HAP-1 (cell line): ENCODE measurements around the gene TTC9B.
A peak's percentile ranks its signal among the peaks of the same experiment; 100 is the strongest.

ENCODE experiments used
- DNase-seq, 2 experiments: peaks; one replicate each; pipeline ENCODE4 v3.0.0-alpha.2; 2016 to 2020; ENCODE audit warnings: low spot score in 2 of 2
- H3K27me3 ChIP-seq: fragments of 250-450 bp; sonication (Bioruptor Pico); 2 replicates; pipeline ENCODE4 v1.5.1; 2020; ENCODE audit warnings: low read depth, mild to moderate bottlenecking, moderate library complexity
- H3K36me3 ChIP-seq: fragments of 250-450 bp; sonication (Bioruptor Pico); replicated peaks from 2 replicates; pipeline ENCODE4 v1.5.1; 2020; ENCODE audit warnings: mild to moderate bottlenecking
- H3K4me1 ChIP-seq: fragments of 250-450 bp; sonication (Bioruptor Pico); 2 replicates; pipeline ENCODE4 v1.5.1; 2020; ENCODE audit warnings: mild to moderate bottlenecking
- H3K4me3 ChIP-seq: fragments of 250-450 bp; sonication (Bioruptor Pico); 2 replicates; pipeline ENCODE4 v1.5.1; 2020; ENCODE audit warnings: mild to moderate bottlenecking, moderate library complexity
- H3K9me3 ChIP-seq: fragments of 250-450 bp; sonication (Bioruptor Pico); 2 replicates; pipeline ENCODE4 v1.5.1; 2020; ENCODE audit warnings: mild to moderate bottlenecking, moderate library complexity
- in situ Hi-C: fragments of 300-500 bp; cut with MboI; formaldehyde crosslinking; loops from 3 replicates; pipeline ENCODE4 v1.14.3; 2020; ENCODE audit warnings: low sequenced_read_pairs, inconsistent platforms, mixed read lengths

Gene TTC9B

DNA sequence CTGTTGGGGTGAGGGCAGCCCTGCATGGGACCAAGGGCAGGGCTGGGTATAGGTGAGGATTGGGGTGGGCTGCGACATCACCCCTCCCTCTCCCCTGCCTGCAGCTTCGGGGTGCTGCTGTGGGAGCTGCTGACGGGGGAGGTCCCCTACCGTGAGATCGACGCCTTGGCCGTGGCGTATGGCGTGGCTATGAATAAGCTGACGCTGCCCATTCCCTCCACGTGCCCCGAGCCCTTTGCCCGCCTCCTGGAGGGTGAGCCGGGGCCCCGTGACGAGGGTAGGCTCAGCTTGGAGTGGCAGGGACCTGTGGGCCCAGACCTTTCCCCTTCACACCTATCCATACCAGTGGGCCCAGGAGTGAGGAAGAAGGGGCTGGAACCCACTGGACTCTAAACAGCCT, 13.8 kb downstream of the TTC9B start:
- Histone ChIP-seq H3K36me3 (no peaks in the 10 kb centered on the region), H3K4me1 (no peaks in the 10 kb centered on the region), H3K27me3 (no peaks in the 10 kb centered on the region), H3K4me3 (no peak overlapping the region), H3K9me3 (no peaks in the 10 kb centered on the region)
- no peak for DNase-seq
- in situ Hi-C loops, result no loop called here

DNA sequence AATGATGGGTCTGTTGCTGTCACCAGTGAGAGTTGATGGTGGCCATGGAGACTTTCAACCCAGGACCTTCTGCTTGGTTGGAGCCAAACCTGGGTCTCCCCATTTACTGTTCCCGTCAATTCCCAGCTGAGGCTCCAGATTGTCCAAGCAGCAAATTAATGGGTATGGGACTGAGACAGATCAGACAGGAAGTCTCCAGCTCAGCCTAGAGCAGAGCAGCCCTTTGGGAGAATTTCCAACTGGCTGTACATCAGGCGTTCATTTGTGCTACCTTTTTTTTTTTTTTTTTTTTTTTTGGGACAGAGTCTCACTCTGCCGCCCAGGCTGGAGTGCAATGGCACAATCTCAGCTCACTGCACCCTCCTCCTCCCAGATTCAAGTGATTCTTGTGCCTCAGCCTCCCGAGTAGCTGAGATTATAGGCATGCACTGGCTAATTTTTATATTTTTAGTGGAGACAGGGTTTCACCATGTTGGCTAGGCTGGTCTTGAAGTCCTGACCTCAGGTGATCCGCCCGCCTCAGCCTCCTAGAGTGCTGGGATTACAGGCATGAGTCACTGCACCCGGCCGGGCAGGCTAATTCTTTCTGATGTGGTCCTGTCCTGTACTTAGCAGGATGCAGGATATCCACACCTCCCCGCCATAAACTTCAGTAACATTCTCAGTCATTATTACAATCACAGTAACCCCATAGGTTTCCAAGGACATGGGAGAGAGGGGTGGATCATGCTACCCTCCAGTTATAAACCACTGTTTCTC, 17.7 kb downstream of the TTC9B start:
- H3K27me3 ChIP-seq, result no peaks in the 10 kb centered on the region
- DNase-seq, result no peak
- no peaks in the 10 kb centered on the region for H3K4me1 ChIP-seq
- no peaks in the 10 kb centered on the region for H3K36me3 ChIP-seq
- H3K4me3 ChIP-seq, result no peak overlapping the region
- in situ Hi-C loops, result no loop called here
- H3K9me3 ChIP-seq, result no peaks in the 10 kb centered on the region

DNA sequence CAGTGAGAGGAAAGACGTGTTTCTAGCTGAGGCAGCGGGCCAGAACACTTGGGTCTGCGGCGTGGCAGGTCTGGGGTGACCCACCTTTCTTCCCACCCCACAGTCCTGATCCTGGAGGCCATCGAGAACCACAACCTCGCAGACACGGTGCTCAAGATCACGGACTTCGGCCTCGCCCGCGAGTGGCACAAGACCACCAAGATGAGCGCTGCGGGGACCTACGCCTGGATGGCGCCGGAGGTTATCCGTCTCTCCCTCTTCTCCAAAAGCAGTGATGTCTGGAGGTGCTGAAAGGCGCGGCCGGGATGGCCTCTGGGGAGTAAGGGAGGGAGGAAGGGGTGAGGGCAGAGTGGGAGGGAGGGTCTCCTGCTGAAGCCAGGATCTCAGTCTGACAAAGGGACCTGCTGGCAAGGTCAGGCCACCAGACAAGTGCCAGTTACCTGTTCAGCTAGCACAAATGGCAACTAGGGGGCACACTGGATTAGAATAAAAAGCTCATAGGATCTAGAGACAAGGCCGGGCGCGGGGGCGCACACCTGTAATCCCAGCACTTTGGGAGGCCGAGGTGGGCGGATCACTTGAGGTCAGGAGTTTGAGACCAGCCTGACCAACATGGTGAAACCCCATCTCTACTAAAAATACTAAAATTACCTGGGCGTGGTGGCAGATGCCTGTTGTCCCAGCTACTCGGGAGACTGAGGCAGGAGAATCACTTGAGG, 19.8 kb downstream of the TTC9B start:
- Histone ChIP-seq H3K27me3 (no peaks in the 10 kb centered on the region), H3K4me1 (no peaks in the 10 kb centered on the region), H3K4me3 (no peak overlapping the region), H3K36me3 (no peaks in the 10 kb centered on the region), H3K9me3 (no peaks in the 10 kb centered on the region)
- DNase-seq, result no peak
- in situ Hi-C loops, result no loop called here

DNA sequence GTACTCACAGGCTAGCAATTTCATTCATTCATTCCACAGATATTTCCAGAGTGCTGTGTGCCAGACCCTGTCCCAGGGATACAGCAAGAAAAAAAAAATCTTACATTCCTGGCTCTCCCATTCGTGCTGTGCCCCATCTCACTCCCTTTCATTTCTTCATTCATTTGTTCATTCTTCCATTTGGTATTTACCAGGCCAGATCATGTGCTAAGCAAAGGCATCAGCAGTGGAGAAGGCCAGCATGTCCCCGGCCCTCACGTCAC, 24.7 kb downstream of the TTC9B start:
- Histone ChIP-seq H3K4me1 (peaks cover 2% of the 10 kb centered on the region; the same call in 1 of the 2 replicates), H3K27me3 (no peaks in the 10 kb centered on the region), H3K36me3 (no peaks in the 10 kb centered on the region; the same call in 1 of the 2 replicates), H3K4me3 (no peak overlapping the region), H3K9me3 (no peaks in the 10 kb centered on the region)
- no peak for DNase-seq
- in situ Hi-C loops, result no loop called here

DNA sequence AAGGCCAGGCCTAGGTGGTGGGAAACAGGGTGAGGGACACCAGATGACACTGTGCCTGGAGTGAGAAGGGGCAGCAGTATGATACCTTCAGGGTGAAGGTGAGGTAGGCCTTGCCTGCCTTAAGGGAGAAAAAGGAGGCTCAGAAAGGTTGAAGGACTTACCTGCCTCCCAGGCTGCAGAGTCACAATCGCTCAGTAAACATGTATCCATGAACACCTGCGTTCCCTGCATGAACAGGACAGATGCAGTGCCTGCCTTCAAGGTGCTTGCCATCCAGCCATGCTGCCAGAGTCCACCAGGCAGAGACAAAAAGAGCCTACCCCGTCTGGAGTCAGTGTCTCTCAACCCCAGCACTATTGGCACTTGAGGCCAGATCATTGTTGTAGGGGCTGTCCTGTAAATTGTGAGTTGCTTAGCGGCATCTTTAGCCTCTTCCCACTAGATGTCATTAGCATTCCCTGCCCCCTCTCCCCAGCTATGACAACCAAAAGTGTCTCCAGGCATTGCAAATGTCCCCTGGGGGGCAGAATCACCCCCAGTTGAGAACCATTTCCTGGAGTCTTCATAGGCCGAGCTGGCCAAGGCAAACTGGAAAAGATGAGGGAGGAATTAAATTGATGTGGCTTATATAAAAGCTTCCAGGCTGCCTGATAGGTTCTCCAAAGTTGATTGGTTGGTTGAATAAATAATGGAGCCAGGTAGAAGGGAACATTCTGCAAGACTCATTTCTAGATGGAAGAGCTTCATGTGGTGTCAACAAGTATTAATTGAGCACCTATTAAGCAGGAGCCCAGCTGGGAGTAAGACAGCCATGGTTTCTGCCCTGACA, 25.2 kb downstream of the TTC9B start:
- Histone ChIP-seq H3K9me3 (no peaks in the 10 kb centered on the region), H3K36me3 (no peaks in the 10 kb centered on the region; the same call in 1 of the 2 replicates), H3K4me3 (peak overlapping the region; percentile 49), H3K4me1 (peaks cover 2% of the 10 kb centered on the region; the same call in 1 of the 2 replicates), H3K27me3 (no peaks in the 10 kb centered on the region)
- DNase-seq, result no peak
- in situ Hi-C loops, result no loop called here

DNA sequence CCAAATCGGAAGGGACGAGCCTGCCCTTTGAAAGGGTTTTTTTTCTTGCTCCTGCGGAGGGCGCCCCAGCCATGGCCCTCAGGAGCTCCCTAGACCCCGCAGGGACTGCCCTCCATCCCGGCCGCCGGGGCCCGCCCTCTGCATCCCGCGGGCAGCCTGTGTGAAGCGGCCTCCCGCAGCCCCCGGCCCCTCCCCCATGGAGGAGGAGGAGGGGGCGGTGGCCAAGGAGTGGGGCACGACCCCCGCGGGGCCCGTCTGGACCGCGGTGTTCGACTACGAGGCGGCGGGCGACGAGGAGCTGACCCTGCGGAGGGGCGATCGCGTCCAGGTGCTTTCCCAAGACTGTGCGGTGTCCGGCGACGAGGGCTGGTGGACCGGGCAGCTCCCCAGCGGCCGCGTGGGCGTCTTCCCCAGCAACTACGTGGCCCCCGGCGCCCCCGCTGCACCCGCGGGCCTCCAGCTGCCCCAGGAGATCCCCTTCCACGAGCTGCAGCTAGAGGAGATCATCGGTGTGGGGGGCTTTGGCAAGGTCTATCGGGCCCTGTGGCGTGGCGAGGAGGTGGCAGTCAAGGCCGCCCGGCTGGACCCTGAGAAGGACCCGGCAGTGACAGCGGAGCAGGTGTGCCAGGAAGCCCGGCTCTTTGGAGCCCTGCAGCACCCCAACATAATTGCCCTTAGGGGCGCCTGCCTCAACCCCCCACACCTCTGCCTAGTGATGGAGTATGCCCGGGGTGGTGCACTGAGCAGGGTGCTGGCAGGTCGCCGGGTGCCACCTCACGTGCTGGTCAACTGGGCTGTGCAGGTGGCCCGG, 26.1 kb downstream of the TTC9B start:
- in situ Hi-C loops, result no loop called here
- H3K27me3 ChIP-seq, result no peaks in the 10 kb centered on the region
- DNase-seq, result peak; percentile 29 to 68
- no peaks in the 10 kb centered on the region for H3K9me3 ChIP-seq
- H3K4me1 ChIP-seq, result peaks cover 2% of the 10 kb centered on the region; the same call in 1 of the 2 replicates
- H3K4me3 ChIP-seq, result peak overlapping the region; percentile 49
- no peaks in the 10 kb centered on the region; the same call in 1 of the 2 replicates for H3K36me3 ChIP-seq

DNA sequence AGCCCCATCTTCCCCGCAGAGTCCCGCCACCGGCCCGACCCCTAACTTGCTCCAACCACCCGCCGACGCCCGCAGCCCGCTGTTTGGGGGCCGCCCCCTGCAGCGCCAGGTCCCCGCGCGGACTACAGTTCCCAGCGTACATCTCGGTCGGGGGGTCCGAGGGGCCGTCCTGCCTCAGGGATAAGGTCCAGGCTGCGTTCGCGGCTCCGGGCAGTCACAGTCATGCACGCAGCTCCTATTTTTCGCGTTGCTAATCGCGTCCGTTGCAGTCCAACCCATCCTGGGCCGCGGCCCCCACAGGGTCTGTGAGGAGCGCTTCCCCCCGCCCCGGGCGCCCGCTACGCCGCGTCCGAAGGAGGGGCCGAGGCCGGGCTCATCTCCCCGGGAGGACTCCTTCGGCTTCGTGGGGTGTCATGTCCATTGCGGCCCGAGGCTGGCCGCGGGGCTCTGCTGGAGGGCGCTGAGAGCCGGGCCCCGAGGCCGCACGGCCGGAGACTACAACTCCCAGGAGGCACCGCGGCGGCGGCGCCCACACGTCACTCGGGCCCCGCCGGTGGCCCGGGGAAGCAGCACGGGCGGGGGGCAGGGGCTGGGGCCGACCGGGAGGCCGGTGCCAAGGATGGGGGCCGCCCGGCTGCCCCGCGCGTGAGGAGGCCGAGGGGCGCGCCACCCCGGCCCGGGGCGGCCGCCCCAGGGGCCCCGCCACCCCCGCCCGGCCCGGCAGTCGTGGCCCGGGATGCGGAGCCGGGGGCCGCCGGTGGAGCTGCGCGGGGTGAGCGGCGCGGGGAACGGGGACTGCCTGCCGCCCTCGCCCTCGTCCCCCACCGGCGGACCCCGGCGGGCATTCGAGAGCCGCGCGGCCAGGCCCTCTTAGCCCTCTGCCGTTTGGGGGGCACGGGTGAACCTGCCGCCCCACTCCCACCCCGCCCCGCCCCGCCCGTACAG, 27.0 kb downstream of the TTC9B start, which contains the start of gene MAP3K10:
Gene MAP3K10 (plus strand): TSS at position 536 of the 945 bp plus-strand sequence. CDS start 606 bp downstream, outside the sequence.
- Histone ChIP-seq H3K27me3 (no peaks in the 10 kb centered on the region), H3K4me1 (peaks cover 2% of the 10 kb centered on the region; the same call in 1 of the 2 replicates), H3K9me3 (no peaks in the 10 kb centered on the region), H3K4me3 (peak within 1 kb of the TSS; percentile 95), H3K36me3 (no peaks in the 10 kb centered on the region; the same call in 1 of the 2 replicates)
- peak; percentile 53 to 79 for DNase-seq
- in situ Hi-C loops, result no loop called here

DNA sequence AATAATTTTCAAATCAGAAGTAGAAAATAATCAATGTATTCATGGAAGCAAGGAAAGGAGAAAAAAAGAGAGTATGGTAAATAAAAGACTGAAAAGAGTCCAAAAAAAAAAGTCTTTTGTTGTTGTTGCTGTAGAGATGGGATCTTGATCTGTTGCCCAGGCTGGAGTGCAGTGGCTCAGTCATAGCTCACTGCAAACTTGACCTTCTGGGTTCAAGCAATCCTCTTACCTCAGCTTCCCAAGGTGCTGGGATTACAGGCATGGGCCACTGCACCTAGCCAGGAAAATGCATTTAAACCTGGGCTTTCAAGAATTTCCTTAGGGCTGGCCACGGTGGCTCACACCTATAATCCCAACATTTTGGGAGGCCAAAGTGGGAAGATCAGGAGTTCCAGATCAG, 33.9 kb downstream of the TTC9B start:
- in situ Hi-C loops, result no loop called here
- DNase-seq, result no peak
- no peaks in the 10 kb centered on the region for H3K36me3 ChIP-seq
- H3K9me3 ChIP-seq, result no peaks in the 10 kb centered on the region
- H3K4me1 ChIP-seq, result no peaks in the 10 kb centered on the region
- H3K27me3 ChIP-seq, result no peaks in the 10 kb centered on the region
- no peak overlapping the region for H3K4me3 ChIP-seq

DNA sequence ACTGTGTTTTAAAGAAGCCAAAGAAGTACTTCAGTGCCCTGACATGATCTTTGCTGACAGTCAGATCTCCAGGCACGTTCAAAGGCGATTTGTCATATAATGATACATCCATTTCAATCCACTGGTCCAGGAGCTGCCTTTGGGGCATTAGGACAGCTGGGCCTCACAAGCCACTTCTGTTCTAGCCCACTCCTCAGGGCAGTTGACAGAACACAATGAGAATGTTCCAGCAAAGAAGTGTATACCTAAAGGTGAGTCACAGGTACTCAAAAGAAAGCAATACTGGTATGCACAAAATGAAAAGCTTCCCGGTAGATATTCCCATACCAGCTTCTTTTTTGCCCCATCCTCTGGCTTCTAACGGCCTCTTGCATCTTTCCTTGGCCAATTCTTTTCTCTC, 39.4 kb downstream of the TTC9B start:
- Histone ChIP-seq H3K4me1 (no peaks in the 10 kb centered on the region), H3K4me3 (no peak overlapping the region), H3K9me3 (no peaks in the 10 kb centered on the region; the same call in 1 of the 2 replicates), H3K36me3 (no peaks in the 10 kb centered on the region), H3K27me3 (no peaks in the 10 kb centered on the region)
- DNase-seq, result no peak
- in situ Hi-C loops, result no loop called here

DNA sequence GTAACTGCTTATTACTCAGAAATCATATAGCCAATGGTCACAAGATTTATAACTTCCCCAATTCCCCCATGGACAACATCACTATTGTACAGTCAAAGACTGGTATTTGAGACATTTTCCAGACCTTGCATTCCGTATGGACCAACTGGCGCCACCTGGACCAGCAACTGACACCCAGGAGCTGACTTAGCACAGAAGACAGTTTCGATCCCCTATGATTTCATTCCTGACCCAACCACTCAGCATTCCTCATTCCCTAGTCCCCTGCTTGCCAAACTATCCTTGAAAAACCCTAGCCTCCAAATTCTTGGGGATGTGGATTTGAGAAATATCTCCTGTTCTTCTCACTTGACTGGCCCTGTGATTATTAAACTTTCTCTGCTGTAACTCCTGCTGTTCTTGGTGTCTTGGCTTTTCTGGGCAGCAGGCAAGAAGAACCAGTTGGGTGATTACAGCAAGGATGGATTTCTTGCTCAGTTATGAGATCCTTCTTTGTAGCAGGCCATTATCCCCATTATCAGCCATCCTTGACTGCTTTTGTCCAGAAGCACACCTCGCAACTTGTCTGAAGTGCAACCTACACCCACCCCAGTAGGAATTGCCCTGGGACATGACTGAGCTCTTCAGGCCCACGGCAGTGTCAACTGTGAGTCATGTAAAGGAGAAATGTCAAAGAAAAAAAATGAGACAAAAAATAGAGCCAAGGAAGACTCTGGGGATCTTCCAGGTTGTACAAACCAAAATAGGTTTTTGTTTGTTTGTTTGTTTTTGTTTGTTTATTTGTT, 40.7 kb downstream of the TTC9B start:
- in situ Hi-C loops, result no loop called here
- H3K36me3 ChIP-seq, result no peaks in the 10 kb centered on the region

DNA sequence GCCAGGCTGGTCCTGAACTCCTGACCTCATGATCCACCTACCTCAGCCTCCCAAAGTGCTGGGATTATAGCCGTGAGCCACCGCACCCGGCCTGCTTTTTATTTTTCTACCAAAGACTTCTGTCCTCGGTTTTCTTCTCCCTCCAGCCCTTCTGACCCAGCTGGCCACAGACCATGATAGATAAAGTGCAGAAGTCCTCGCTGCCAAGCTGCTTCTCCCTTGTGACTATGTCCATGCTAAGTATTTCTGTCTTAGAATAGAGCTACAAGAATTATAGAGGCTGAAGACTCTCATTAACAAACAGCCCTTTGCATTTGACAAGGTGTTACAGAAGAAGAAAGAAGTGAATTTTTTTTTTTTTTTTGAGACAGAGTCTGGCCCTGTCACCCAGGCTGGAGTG, 42.4 kb downstream of the TTC9B start:
- in situ Hi-C loops, result no loop called here
- H3K4me1 ChIP-seq, result no peaks in the 10 kb centered on the region

More for the DNA sequence above, 40.7 kb downstream of the TTC9B start:
- H3K4me1 ChIP-seq, result no peaks in the 10 kb centered on the region
- no peak overlapping the region for H3K4me3 ChIP-seq
- no peak for DNase-seq
- H3K9me3 ChIP-seq, result no peaks in the 10 kb centered on the region; the same call in 1 of the 2 replicates
- no peaks in the 10 kb centered on the region for H3K27me3 ChIP-seq

DNA sequence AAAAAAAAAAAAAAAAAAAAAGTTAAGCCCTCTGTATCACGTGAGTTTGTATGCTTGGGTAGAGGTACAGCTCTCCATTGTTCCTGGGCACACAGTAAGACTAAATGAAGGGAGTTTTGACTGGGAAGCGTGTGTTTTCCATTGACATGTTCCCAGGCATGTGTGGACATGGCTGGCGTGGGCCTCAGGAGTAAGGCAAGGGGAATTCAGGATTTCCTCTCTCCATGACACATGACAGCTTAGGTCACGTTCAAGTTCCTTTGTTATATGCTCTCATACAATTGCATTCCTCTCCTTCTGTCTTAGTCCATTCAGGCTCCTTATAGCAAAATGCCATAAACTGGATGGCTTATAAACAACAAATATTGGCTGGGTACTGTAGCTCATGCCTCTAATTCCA, 44.1 kb downstream of the TTC9B start:
- Histone ChIP-seq H3K4me3 (no peak overlapping the region), H3K27me3 (no peaks in the 10 kb centered on the region), H3K9me3 (no peaks in the 10 kb centered on the region; the same call in 1 of the 2 replicates), H3K4me1 (no peaks in the 10 kb centered on the region), H3K36me3 (no peaks in the 10 kb centered on the region)
- no peak for DNase-seq
- in situ Hi-C loops, result no loop called here

More for the DNA sequence above, 42.4 kb downstream of the TTC9B start:
- no peak for DNase-seq
- Histone ChIP-seq H3K27me3 (no peaks in the 10 kb centered on the region), H3K36me3 (no peaks in the 10 kb centered on the region), H3K9me3 (no peaks in the 10 kb centered on the region; the same call in 1 of the 2 replicates), H3K4me3 (no peak overlapping the region)
